ENCODE data around the gene CD14. TPM values are rescaled to one million over a fixed set of nuclear protein-coding genes. Genes with fewer than 3 reads are reported as not detected.

CD14 gene
- total and polyA plus RNA-seq, 12 donors: 9.8 to 885 (median 264) TPM

GRCh38 chr5:140588311-140589070, 44.5 kb downstream of the CD14 start:
- WGBS, 4 donors: 28 to 45% (median 38%) methylated on average over 5 of the region's 5 CpGs

GRCh38 chr5:140587495-140587894, 45.5 kb downstream of the CD14 start:
- TF ChIP-seq CTCF (IDR thresholded peaks at IDR 0.05): no peak
- TF ChIP-seq POLR2A (IDR thresholded peaks at IDR 0.05): no peak
- Histone ChIP-seq H3K36me3 (replicated peaks in 1 of 2) (no peaks in the 10 kb centered on the region), H3K27me3 (no peaks in the 10 kb centered on the region), H3K9me3 (replicated peaks in 1 of 3) (no peaks in the 10 kb centered on the region), H3K4me3 (no peak overlapping the region), H3K27ac (peak overlapping the region in 1 of 5 donors; percentile 64), H3K4me1 (replicated peaks in 1 of 2) (peaks cover 0 to 32% of the 10 kb centered on the region in 2 donors)
- intact Hi-C loops (cut with DNase I): no loop called here
- 91 to 100% (median 95%) methylated on average over 1 of the region's 1 CpG for WGBS, 4 donors
- DNase-seq: no peak

More at GRCh38 chr5:140588311-140589070, 44.5 kb downstream of the CD14 start:
- peak in 1 of 7 donors; percentile 51 for DNase-seq
- intact Hi-C loops (cut with DNase I): no loop called here
- peak overlapping the region in 1 of 4 donors; percentile 17 for H3K4me3 ChIP-seq
- no peaks in the 10 kb centered on the region for H3K36me3 ChIP-seq (replicated peaks in 1 of 2)
- peaks cover 0 to 32% of the 10 kb centered on the region in 2 donors for H3K4me1 ChIP-seq (replicated peaks in 1 of 2)
- TF ChIP-seq POLR2A (IDR thresholded peaks at IDR 0.05) (no peak), CTCF (IDR thresholded peaks at IDR 0.05) (no peak)
- no peaks in the 10 kb centered on the region for H3K27me3 ChIP-seq
- peak overlapping the region; percentile 32 to 74 (median 54) for H3K27ac ChIP-seq
- H3K9me3 ChIP-seq (replicated peaks in 1 of 3): no peaks in the 10 kb centered on the region

Small RNAs within 50 kb of the gene (microRNA-seq; reads per million reads assigned to microRNA genes)
- 0.45 to 1.1 (median 0.76) reads per million in 3 donors for gene MIR3655

Other genes with a start within 250 kb of the CD14 start
- 100 to 1,000 TPM in 4 of 9 donors, 10 to 100 TPM in 5; 64.3 to 141 (median 99.4) TPM for gene ANKHD1, start 231.3 kb downstream of the CD14 start, total RNA-seq
- gene ANKHD1, start 231.3 kb downstream of the CD14 start, polyA plus RNA-seq: 100 to 1,000 TPM in 1 of 3 donors, 10 to 100 TPM in 2; 58.2 to 141 (median 70.9) TPM
- gene EIF4EBP3, start 85.5 kb downstream of the CD14 start, total RNA-seq: 10 to 100 TPM in 7 of 9 donors, 1 to 10 TPM in 2; 5.9 to 80.5 (median 40.0) TPM
- 100 to 1,000 TPM in 2 of 3 donors, 1 to 10 TPM in 1; 7.9 to 158 (median 121) TPM for gene EIF4EBP3, start 85.5 kb downstream of the CD14 start, polyA plus RNA-seq
- 100 to 1,000 TPM in 1 of 9 donors, 10 to 100 TPM in 8; 31.3 to 156 (median 46.0) TPM for gene SRA1, start 75.7 kb downstream of the CD14 start, total RNA-seq
- 100 to 1,000 TPM in 2 of 3 donors, 10 to 100 TPM in 1; 96.3 to 115 (median 101) TPM for gene SRA1, start 75.7 kb downstream of the CD14 start, polyA plus RNA-seq
- 10 to 100 TPM; 14.0 to 61.2 (median 35.5) TPM for gene APBB3, start 68.6 kb downstream of the CD14 start, total RNA-seq
- gene APBB3, start 68.6 kb downstream of the CD14 start, polyA plus RNA-seq: 100 to 1,000 TPM in 2 of 3 donors, 10 to 100 TPM in 1; 25.6 to 163 (median 142) TPM
- gene SLC35A4, start 68.3 kb downstream of the CD14 start, total RNA-seq: 100 to 1,000 TPM in 3 of 9 donors, 10 to 100 TPM in 6; 17.3 to 133 (median 82.8) TPM
- 100 to 1,000 TPM in 1 of 3 donors, 10 to 100 TPM in 2; 42.1 to 135 (median 45.0) TPM for gene SLC35A4, start 68.3 kb downstream of the CD14 start, polyA plus RNA-seq
- 100 to 1,000 TPM in 1 of 9 donors, 10 to 100 TPM in 7, 1 to 10 TPM in 1; 6.6 to 348 (median 29.5) TPM for gene TMCO6, start 6.3 kb upstream of the CD14 start, total RNA-seq
- gene TMCO6, start 6.3 kb upstream of the CD14 start, polyA plus RNA-seq: 10 to 100 TPM in 2 of 3 donors, 1 to 10 TPM in 1; 5.6 to 44.7 (median 25.3) TPM
- 100 to 1,000 TPM in 8 of 9 donors, 10 to 100 TPM in 1; 98.1 to 139 (median 115) TPM for gene NDUFA2, start 14.5 kb upstream of the CD14 start, total RNA-seq
- 100 to 1,000 TPM in 2 of 3 donors, 10 to 100 TPM in 1; 65.6 to 573 (median 367) TPM for gene NDUFA2, start 14.5 kb upstream of the CD14 start, polyA plus RNA-seq
- 100 to 1,000 TPM in 4 of 9 donors, 10 to 100 TPM in 5; 65.7 to 478 (median 83.3) TPM for gene IK, start 14.7 kb upstream of the CD14 start, total RNA-seq
- 100 to 1,000 TPM in 1 of 3 donors, 10 to 100 TPM in 2; 65.5 to 153 (median 97.5) TPM for gene IK, start 14.7 kb upstream of the CD14 start, polyA plus RNA-seq
- 10 to 100 TPM; 13.6 to 20.0 (median 17.1) TPM for gene WDR55, start 31.7 kb upstream of the CD14 start, total RNA-seq
- 10 to 100 TPM; 13.3 to 20.8 (median 13.5) TPM for gene WDR55, start 31.7 kb upstream of the CD14 start, polyA plus RNA-seq
- gene DND1, start 40.4 kb upstream of the CD14 start, total RNA-seq: 1 to 10 TPM in 1 of 9 donors, under 1 TPM in 8; 0.19 to 3.6 (median 0.50) TPM
- 1 to 10 TPM in 2 of 3 donors, under 1 TPM in 1; 0.18 to 3.1 (median 2.1) TPM for gene DND1, start 40.4 kb upstream of the CD14 start, polyA plus RNA-seq
- gene HARS1, start 58.2 kb upstream of the CD14 start, total RNA-seq: 10 to 100 TPM; 36.4 to 80.6 (median 55.7) TPM
- gene HARS1, start 58.2 kb upstream of the CD14 start, polyA plus RNA-seq: 100 to 1,000 TPM in 1 of 3 donors, 10 to 100 TPM in 2; 92.3 to 111 (median 94.6) TPM
- 10 to 100 TPM; 21.3 to 51.2 (median 32.9) TPM for gene HARS2, start 58.3 kb upstream of the CD14 start, total RNA-seq
- 10 to 100 TPM; 26.0 to 31.0 (median 28.6) TPM for gene HARS2, start 58.3 kb upstream of the CD14 start, polyA plus RNA-seq
- gene ZMAT2, start 67.3 kb upstream of the CD14 start, total RNA-seq: 100 to 1,000 TPM in 1 of 9 donors, 10 to 100 TPM in 8; 24.6 to 122 (median 51.4) TPM
- gene ZMAT2, start 67.3 kb upstream of the CD14 start, polyA plus RNA-seq: 100 to 1,000 TPM in 1 of 3 donors, 10 to 100 TPM in 2; 42.1 to 113 (median 82.8) TPM
- under 1 TPM in 4 of 9 donors, not detected in 5; 0.07 to 0.20 (median 0.12) TPM for gene PCDHA1, start 153.0 kb upstream of the CD14 start, total RNA-seq
- under 1 TPM; 0.05 to 0.08 (median 0.07) TPM for gene PCDHA1, start 153.0 kb upstream of the CD14 start, polyA plus RNA-seq
- gene PCDHA2, start 161.7 kb upstream of the CD14 start, total RNA-seq: under 1 TPM in 4 of 9 donors, not detected in 5; 0.12 to 0.28 (median 0.21) TPM
- under 1 TPM in 2 of 3 donors, not detected in 1; 0.03 to 0.09 TPM for gene PCDHA2, start 161.7 kb upstream of the CD14 start, polyA plus RNA-seq
- 1 to 10 TPM in 1 of 9 donors, under 1 TPM in 6, not detected in 2; 0.10 to 1.4 (median 0.31) TPM for gene PCDHA3, start 167.9 kb upstream of the CD14 start, total RNA-seq
- gene PCDHA3, start 167.9 kb upstream of the CD14 start, polyA plus RNA-seq: 1 to 10 TPM in 1 of 3 donors, under 1 TPM in 2; 0.16 to 1.1 (median 0.24) TPM
- under 1 TPM; 0.04 to 0.96 (median 0.28) TPM for gene PCDHA4, start 173.9 kb upstream of the CD14 start, total RNA-seq
- gene PCDHA4, start 173.9 kb upstream of the CD14 start, polyA plus RNA-seq: under 1 TPM; 0.08 to 0.33 (median 0.10) TPM
- under 1 TPM in 7 of 9 donors, not detected in 2; 0.11 to 0.67 (median 0.17) TPM for gene PCDHA5, start 188.4 kb upstream of the CD14 start, total RNA-seq
- gene PCDHA5, start 188.4 kb upstream of the CD14 start, polyA plus RNA-seq: under 1 TPM; 0.07 to 0.62 (median 0.24) TPM
- gene PCDHA6, start 194.8 kb upstream of the CD14 start, total RNA-seq: 1 to 10 TPM in 1 of 9 donors, under 1 TPM in 7, not detected in 1; 0.14 to 1.1 (median 0.48) TPM
- under 1 TPM; 0.20 to 0.97 (median 0.32) TPM for gene PCDHA6, start 194.8 kb upstream of the CD14 start, polyA plus RNA-seq
- 1 to 10 TPM in 1 of 9 donors, under 1 TPM in 6, not detected in 2; 0.22 to 1.2 (median 0.35) TPM for gene PCDHA7, start 201.1 kb upstream of the CD14 start, total RNA-seq
- under 1 TPM; 0.16 to 0.20 (median 0.20) TPM for gene PCDHA7, start 201.1 kb upstream of the CD14 start, polyA plus RNA-seq
- gene PCDHA8, start 208.0 kb upstream of the CD14 start, total RNA-seq: under 1 TPM in 3 of 9 donors, not detected in 6; 0.14 to 0.18 (median 0.17) TPM
- gene PCDHA8, start 208.0 kb upstream of the CD14 start, polyA plus RNA-seq: under 1 TPM; 0.03 to 0.16 (median 0.09) TPM
- under 1 TPM in 7 of 9 donors, not detected in 2; 0.04 to 0.39 (median 0.18) TPM for gene PCDHA9, start 215.2 kb upstream of the CD14 start, total RNA-seq
- gene PCDHA9, start 215.2 kb upstream of the CD14 start, polyA plus RNA-seq: not detected
- 1 to 10 TPM in 3 of 9 donors, under 1 TPM in 6; 0.17 to 1.8 (median 0.48) TPM for gene PCDHA10, start 222.7 kb upstream of the CD14 start, total RNA-seq
- gene PCDHA10, start 222.7 kb upstream of the CD14 start, polyA plus RNA-seq: under 1 TPM; under 0.01 to 0.81 (median 0.32) TPM
- 1 to 10 TPM in 1 of 9 donors, under 1 TPM in 7, not detected in 1; 0.07 to 1.5 (median 0.35) TPM for gene PCDHA11, start 235.8 kb upstream of the CD14 start, total RNA-seq
- gene PCDHA11, start 235.8 kb upstream of the CD14 start, polyA plus RNA-seq: under 1 TPM in 2 of 3 donors, not detected in 1; 0.48 to 0.51 TPM
- gene PCDHA12, start 242.1 kb upstream of the CD14 start, total RNA-seq: 1 to 10 TPM in 3 of 9 donors, under 1 TPM in 6; 0.25 to 1.9 (median 0.55) TPM
- gene PCDHA12, start 242.1 kb upstream of the CD14 start, polyA plus RNA-seq: under 1 TPM; 0.17 to 0.32 (median 0.20) TPM
- gene PCDHA13, start 248.9 kb upstream of the CD14 start, total RNA-seq: under 1 TPM in 8 of 9 donors, not detected in 1; 0.12 to 0.98 (median 0.55) TPM
- under 1 TPM; 0.13 to 0.32 (median 0.26) TPM for gene PCDHA13, start 248.9 kb upstream of the CD14 start, polyA plus RNA-seq